ENCODE results near the gene HSPA12A.

HSPA12A gene

DNA sequence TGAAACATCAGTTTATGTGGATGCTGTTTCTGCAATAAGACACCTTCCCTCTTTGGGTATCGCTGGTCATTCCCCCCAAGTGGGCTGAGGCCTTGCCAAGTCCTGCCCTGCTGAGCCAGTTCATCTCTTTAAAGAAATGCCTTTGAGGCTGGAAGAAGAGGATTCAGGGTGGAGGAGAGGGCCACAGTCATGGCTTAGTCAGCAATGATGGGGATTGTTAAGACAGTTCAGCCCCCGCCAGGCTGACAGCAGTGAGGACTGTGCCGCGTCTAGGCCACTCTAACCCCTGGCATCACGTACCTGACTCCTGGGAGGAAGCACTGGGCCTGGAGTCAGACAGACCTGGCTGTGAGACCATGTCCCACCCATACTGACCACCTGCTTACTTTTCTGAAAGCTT lies 73.3 kb downstream of the HSPA12A start:
- Histone ChIP-seq H3K9me2 (replicated peaks; ENCODE audit: control insufficient read depth, low read length) (no peaks in the 10 kb centered on the region), H3K9me3 (ENCODE audit: control insufficient read depth, insufficient read depth, low read length) (no peaks in the 10 kb centered on the region), H4K20me1 (ENCODE audit: control insufficient read depth, insufficient read depth, low read depth, low read length) (no peaks in the 10 kb centered on the region), H3K4me3 (ENCODE audit: low read length) (no peak overlapping the region), H3K4me1 (ENCODE audit: control insufficient read depth, low read length) (no peaks in the 10 kb centered on the region), H3K27ac (ENCODE audit: low read depth, low read length) (no peak overlapping the region), H3K79me2 (ENCODE audit: control insufficient read depth, low read length) (no peaks in the 10 kb centered on the region), H3K4me2 (ENCODE audit: low read length) (no peak overlapping the region), H3F3A (ENCODE audit: control insufficient read depth, insufficient read depth) (no peaks in the 10 kb centered on the region), H3K27me3 (ENCODE audit: control insufficient read depth, low read length) (no peaks in the 10 kb centered on the region), H3K36me3 (ENCODE audit: control insufficient read depth, low read length) (no peaks in the 10 kb centered on the region)
- TF ChIP-seq, protein P1, sequence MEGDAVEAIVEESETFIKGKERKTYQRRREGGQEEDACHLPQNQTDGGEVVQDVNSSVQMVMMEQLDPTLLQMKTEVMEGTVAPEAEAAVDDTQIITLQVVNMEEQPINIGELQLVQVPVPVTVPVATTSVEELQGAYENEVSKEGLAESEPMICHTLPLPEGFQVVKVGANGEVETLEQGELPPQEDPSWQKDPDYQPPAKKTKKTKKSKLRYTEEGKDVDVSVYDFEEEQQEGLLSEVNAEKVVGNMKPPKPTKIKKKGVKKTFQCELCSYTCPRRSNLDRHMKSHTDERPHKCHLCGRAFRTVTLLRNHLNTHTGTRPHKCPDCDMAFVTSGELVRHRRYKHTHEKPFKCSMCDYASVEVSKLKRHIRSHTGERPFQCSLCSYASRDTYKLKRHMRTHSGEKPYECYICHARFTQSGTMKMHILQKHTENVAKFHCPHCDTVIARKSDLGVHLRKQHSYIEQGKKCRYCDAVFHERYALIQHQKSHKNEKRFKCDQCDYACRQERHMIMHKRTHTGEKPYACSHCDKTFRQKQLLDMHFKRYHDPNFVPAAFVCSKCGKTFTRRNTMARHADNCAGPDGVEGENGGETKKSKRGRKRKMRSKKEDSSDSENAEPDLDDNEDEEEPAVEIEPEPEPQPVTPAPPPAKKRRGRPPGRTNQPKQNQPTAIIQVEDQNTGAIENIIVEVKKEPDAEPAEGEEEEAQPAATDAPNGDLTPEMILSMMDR (IDR thresholded peaks at IDR 0.05; ENCODE audit: low read depth, low read length, poor library complexity, severe bottlenecking): no peak
- TF ChIP-seq EZH2phosphoT487 (IDR thresholded peaks at IDR 0.05; ENCODE audit: borderline replicate concordance, low read length): no peak

DNA sequence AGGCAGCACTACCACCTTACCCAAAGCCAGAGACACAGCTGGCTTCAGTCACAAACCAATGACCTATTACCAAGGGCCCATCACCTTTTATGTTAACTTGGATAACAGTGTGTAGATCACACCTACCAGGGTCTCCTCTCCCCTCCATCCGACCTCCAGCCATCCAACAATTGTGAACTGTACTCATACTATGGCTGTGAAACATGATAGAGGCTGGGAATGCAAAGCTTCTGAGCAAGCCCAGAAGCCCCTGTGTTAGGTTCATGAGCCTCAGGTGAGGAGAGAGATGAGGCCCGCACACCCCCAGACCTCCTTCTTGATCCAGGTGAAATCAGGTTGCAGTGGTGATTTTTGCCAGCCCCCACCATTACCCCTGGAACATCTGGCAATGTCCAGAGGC lies 73.9 kb downstream of the HSPA12A start:
- no peaks in the 10 kb centered on the region for H3K79me2 ChIP-seq (ENCODE audit: control insufficient read depth, low read length)
- H4K20me1 ChIP-seq (ENCODE audit: control insufficient read depth, insufficient read depth, low read depth, low read length): no peaks in the 10 kb centered on the region
- H3K9me3 ChIP-seq (ENCODE audit: control insufficient read depth, insufficient read depth, low read length): no peaks in the 10 kb centered on the region
- H3K4me2 ChIP-seq (ENCODE audit: low read length): no peak overlapping the region
- no peak overlapping the region for H3K27ac ChIP-seq (ENCODE audit: low read depth, low read length)
- no peak overlapping the region for H3K4me3 ChIP-seq (ENCODE audit: low read length)
- no peaks in the 10 kb centered on the region for H3K9me2 ChIP-seq (replicated peaks; ENCODE audit: control insufficient read depth, low read length)
- H3K36me3 ChIP-seq (ENCODE audit: control insufficient read depth, low read length): no peaks in the 10 kb centered on the region
- no peaks in the 10 kb centered on the region for H3K4me1 ChIP-seq (ENCODE audit: control insufficient read depth, low read length)
- H3F3A ChIP-seq (ENCODE audit: control insufficient read depth, insufficient read depth): no peaks in the 10 kb centered on the region
- TF ChIP-seq, protein P1 (IDR thresholded peaks at IDR 0.05; ENCODE audit: low read depth, low read length, poor library complexity, severe bottlenecking): no peak
- no peak for TF ChIP-seq EZH2phosphoT487 (IDR thresholded peaks at IDR 0.05; ENCODE audit: borderline replicate concordance, low read length)
- H3K27me3 ChIP-seq (ENCODE audit: control insufficient read depth, low read length): no peaks in the 10 kb centered on the region

DNA sequence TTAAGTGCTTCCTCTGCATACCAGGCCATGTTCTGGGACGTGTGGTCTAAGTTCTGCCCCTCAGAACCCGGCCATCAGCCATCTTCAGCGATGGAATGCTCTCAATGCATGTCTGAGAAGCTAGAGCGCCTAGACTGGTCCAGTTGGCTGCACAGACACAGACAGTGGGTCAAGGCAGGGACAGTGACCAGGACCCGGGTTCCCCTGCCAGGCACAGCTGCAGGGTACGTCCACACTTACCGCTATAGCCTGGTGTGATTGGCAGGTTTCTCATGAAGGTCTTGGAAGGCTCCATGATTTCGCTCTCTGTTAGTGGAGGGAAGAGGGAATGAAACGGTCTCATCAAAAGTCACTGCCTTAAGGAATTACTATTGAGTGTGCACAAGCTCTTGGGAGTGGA lies 74.3 kb downstream of the HSPA12A start:
- no peak overlapping the region for H3K4me3 ChIP-seq (ENCODE audit: low read length)
- H4K20me1 ChIP-seq (ENCODE audit: control insufficient read depth, insufficient read depth, low read depth, low read length): no peaks in the 10 kb centered on the region
- H3K36me3 ChIP-seq (ENCODE audit: control insufficient read depth, low read length): no peaks in the 10 kb centered on the region
- TF ChIP-seq, protein P1 (IDR thresholded peaks at IDR 0.05; ENCODE audit: low read depth, low read length, poor library complexity, severe bottlenecking): no peak
- no peak for TF ChIP-seq EZH2phosphoT487 (IDR thresholded peaks at IDR 0.05; ENCODE audit: borderline replicate concordance, low read length)
- no peaks in the 10 kb centered on the region for H3F3A ChIP-seq (ENCODE audit: control insufficient read depth, insufficient read depth)
- H3K9me2 ChIP-seq (replicated peaks; ENCODE audit: control insufficient read depth, low read length): no peaks in the 10 kb centered on the region
- H3K9me3 ChIP-seq (ENCODE audit: control insufficient read depth, insufficient read depth, low read length): no peaks in the 10 kb centered on the region
- H3K4me1 ChIP-seq (ENCODE audit: control insufficient read depth, low read length): no peaks in the 10 kb centered on the region
- no peak overlapping the region for H3K27ac ChIP-seq (ENCODE audit: low read depth, low read length)
- no peaks in the 10 kb centered on the region for H3K79me2 ChIP-seq (ENCODE audit: control insufficient read depth, low read length)
- no peaks in the 10 kb centered on the region for H3K27me3 ChIP-seq (ENCODE audit: control insufficient read depth, low read length)
- no peak overlapping the region for H3K4me2 ChIP-seq (ENCODE audit: low read length)

DNA sequence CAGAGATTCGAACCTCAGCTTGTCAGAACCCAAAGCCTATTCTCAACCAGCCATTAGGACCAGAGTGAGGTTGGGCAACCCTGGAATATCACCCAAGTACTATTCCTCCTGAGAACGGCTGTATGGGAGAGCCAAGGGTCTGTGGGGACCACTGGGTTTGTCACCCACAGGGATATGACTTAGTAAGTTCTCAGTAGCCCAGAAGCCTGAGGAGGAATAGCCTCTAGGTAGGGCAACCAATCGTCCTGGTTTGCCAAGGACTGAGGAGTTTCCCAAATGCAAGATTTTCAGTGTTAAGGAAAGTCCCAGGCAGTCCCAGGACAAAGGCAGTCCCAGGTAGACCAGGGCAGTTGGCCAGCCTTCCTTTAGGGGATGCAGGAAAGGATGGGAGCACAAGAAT lies 74.9 kb downstream of the HSPA12A start:
- H4K20me1 ChIP-seq (ENCODE audit: control insufficient read depth, insufficient read depth, low read depth, low read length): no peaks in the 10 kb centered on the region
- no peak for TF ChIP-seq EZH2phosphoT487 (IDR thresholded peaks at IDR 0.05; ENCODE audit: borderline replicate concordance, low read length)
- TF ChIP-seq, protein P1 (IDR thresholded peaks at IDR 0.05; ENCODE audit: low read depth, low read length, poor library complexity, severe bottlenecking): no peak
- no peaks in the 10 kb centered on the region for H3K4me1 ChIP-seq (ENCODE audit: control insufficient read depth, low read length)
- H3K4me2 ChIP-seq (ENCODE audit: low read length): no peak overlapping the region
- H3K27ac ChIP-seq (ENCODE audit: low read depth, low read length): no peak overlapping the region
- no peaks in the 10 kb centered on the region for H3F3A ChIP-seq (ENCODE audit: control insufficient read depth, insufficient read depth)
- no peak overlapping the region for H3K4me3 ChIP-seq (ENCODE audit: low read length)
- H3K9me2 ChIP-seq (replicated peaks; ENCODE audit: control insufficient read depth, low read length): no peaks in the 10 kb centered on the region
- no peaks in the 10 kb centered on the region for H3K27me3 ChIP-seq (ENCODE audit: control insufficient read depth, low read length)
- H3K36me3 ChIP-seq (ENCODE audit: control insufficient read depth, low read length): no peaks in the 10 kb centered on the region
- no peaks in the 10 kb centered on the region for H3K79me2 ChIP-seq (ENCODE audit: control insufficient read depth, low read length)
- H3K9me3 ChIP-seq (ENCODE audit: control insufficient read depth, insufficient read depth, low read length): no peaks in the 10 kb centered on the region

All from DOHH2 (cell line).